DOHH2 (cell line): ENCODE measurements around the gene STRIP1.
A peak's percentile ranks its signal among the peaks of the same experiment; 100 is the strongest.

ENCODE experiments used
- H3F3A ChIP-seq: fragments of 200-600 bp; sonication (generic), shearing (Covaris generic); 2 replicates; pipeline ENCODE4 v1.6.0; 2016; ENCODE audit warnings: antibody characterized with exemption, mild to moderate bottlenecking; ENCODE audit not compliant: control insufficient read depth, insufficient read depth
- H3K27ac ChIP-seq: fragments of 200-600 bp; sonication (generic); 2 replicates; pipeline ENCODE4 v1.5.1; 2014; ENCODE audit warnings: low read depth, mild to moderate bottlenecking, low read length, moderate library complexity
- H3K27me3 ChIP-seq: fragments of 200-600 bp; sonication (generic); 2 replicates; pipeline ENCODE4 v1.6.1; 2014; ENCODE audit warnings: mild to moderate bottlenecking, low read length, mixed read lengths; ENCODE audit not compliant: control insufficient read depth
- H3K36me3 ChIP-seq: fragments of 200-600 bp; sonication (generic); 2 replicates; pipeline ENCODE4 v1.6.1; 2014; ENCODE audit warnings: mild to moderate bottlenecking, low read length, moderate library complexity, mixed read lengths; ENCODE audit not compliant: control insufficient read depth
- H3K4me1 ChIP-seq: fragments of 200-600 bp; sonication (generic); 2 replicates; pipeline ENCODE4 v1.6.1; 2014; ENCODE audit warnings: mild to moderate bottlenecking, low read length, mixed read lengths; ENCODE audit not compliant: control insufficient read depth
- H3K4me2 ChIP-seq: fragments of 200-600 bp; sonication (generic); 2 replicates; pipeline ENCODE4 v1.6.0; 2014; ENCODE audit warnings: mild to moderate bottlenecking, low read length, moderate library complexity
- H3K4me3 ChIP-seq: fragments of 200-600 bp; sonication (generic); 2 replicates; pipeline ENCODE4 v1.5.1; 2014; ENCODE audit warnings: mild to moderate bottlenecking, low read length, mixed read lengths
- H3K79me2 ChIP-seq: fragments of 200-600 bp; sonication (generic); 2 replicates; pipeline ENCODE4 v1.6.1; 2014; ENCODE audit warnings: mild to moderate bottlenecking, low read length, mixed read lengths; ENCODE audit not compliant: control insufficient read depth
- H3K9me2 ChIP-seq: fragments of 200-600 bp; sonication (generic); replicated peaks from 2 replicates; pipeline ENCODE4 v1.6.1; 2014; ENCODE audit warnings: mild to moderate bottlenecking, low read length, mixed read lengths; ENCODE audit not compliant: control insufficient read depth
- H3K9me3 ChIP-seq: fragments of 200-600 bp; sonication (generic); 2 replicates; pipeline ENCODE4 v1.6.1; 2014; ENCODE audit warnings: antibody characterized with exemption, low read length, mixed read lengths; ENCODE audit not compliant: control insufficient read depth, insufficient read depth
- H4K20me1 ChIP-seq: fragments of 200-600 bp; sonication (generic); 2 replicates; pipeline ENCODE4 v1.6.0; 2014; ENCODE audit warnings: low read depth, mild to moderate bottlenecking, antibody characterized with exemption, low read length, moderate library complexity; ENCODE audit not compliant: control insufficient read depth, insufficient read depth
- TF ChIP-seq, protein P1 (sequence below): fragments of 200-600 bp; sonication (generic); IDR thresholded peaks from one replicate; pipeline ENCODE4 v1.5.1; 2014; ENCODE audit warnings: antibody characterized with exemption, mild to moderate bottlenecking, low read depth, low read length; ENCODE audit not compliant: poor library complexity, severe bottlenecking

The STRIP1 gene

DNA sequence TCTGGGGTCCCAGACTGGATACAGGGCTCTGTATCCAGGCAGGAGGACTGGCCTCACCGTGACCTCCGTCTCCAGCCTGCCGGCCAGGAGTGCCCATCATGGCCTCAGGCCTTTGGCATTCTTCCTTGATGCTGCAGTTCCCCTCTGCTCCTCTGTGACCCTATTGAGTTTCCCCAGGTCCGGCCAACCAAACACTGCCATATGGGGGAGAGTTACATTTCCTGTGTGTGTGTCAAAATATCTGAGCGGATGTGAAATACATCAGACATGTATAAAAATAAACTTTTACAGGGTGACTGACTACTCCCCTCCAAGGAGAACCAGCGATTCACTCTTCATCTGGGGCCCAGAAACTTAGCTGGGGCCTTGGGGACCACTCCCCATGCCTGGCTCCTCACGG, 67.7 kb downstream of the STRIP1 start:
- Histone ChIP-seq H3K36me3 (no peaks in the 10 kb centered on the region), H3K9me3 (no peaks in the 10 kb centered on the region), H3K4me1 (peaks cover 15% of the 10 kb centered on the region), H3K9me2 (no peaks in the 10 kb centered on the region), H3K79me2 (no peaks in the 10 kb centered on the region), H4K20me1 (no peaks in the 10 kb centered on the region), H3K27ac (peak overlapping the region; percentile 22; the same call in 1 of the 2 replicates), H3K4me2 (peak overlapping the region; percentile 57), H3K4me3 (peak overlapping the region; percentile 16), H3F3A (no peaks in the 10 kb centered on the region), H3K27me3 (peaks cover 2% of the 10 kb centered on the region; the same call in 1 of the 2 replicates)
- TF ChIP-seq, protein P1, sequence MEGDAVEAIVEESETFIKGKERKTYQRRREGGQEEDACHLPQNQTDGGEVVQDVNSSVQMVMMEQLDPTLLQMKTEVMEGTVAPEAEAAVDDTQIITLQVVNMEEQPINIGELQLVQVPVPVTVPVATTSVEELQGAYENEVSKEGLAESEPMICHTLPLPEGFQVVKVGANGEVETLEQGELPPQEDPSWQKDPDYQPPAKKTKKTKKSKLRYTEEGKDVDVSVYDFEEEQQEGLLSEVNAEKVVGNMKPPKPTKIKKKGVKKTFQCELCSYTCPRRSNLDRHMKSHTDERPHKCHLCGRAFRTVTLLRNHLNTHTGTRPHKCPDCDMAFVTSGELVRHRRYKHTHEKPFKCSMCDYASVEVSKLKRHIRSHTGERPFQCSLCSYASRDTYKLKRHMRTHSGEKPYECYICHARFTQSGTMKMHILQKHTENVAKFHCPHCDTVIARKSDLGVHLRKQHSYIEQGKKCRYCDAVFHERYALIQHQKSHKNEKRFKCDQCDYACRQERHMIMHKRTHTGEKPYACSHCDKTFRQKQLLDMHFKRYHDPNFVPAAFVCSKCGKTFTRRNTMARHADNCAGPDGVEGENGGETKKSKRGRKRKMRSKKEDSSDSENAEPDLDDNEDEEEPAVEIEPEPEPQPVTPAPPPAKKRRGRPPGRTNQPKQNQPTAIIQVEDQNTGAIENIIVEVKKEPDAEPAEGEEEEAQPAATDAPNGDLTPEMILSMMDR: no peak
